Measurements from ENCODE around the gene COL5A1. TPM values are rescaled to one million over a fixed set of nuclear protein-coding genes. Genes with fewer than 3 reads are reported as not detected.

The COL5A1 gene
- polyA plus RNA-seq, 1 donor (not counting 4 experiments of a cell fraction or from before 2014, with no cell fraction given): 3.1 TPM

GRCh38 chr9:134700636-134701350 lies 59.2 kb downstream of the COL5A1 start:
- Histone ChIP-seq H2AFZ (ENCODE audit: control insufficient read depth, low read length) (no peak overlapping the region), H3K9ac (ENCODE audit: control insufficient read depth, extremely low read depth, insufficient read depth, low read length) (no peak overlapping the region), H3K9me3 (ENCODE audit: control insufficient read depth, low read depth, low read length) (no peaks in the 10 kb centered on the region), H3K4me1 (ENCODE audit: control insufficient read depth, extremely low read depth, insufficient read depth, low read length) (peaks cover 19% of the 10 kb centered on the region), H3K9me1 (ENCODE audit: control insufficient read depth, extremely low read depth, insufficient read depth, low read length) (no peaks in the 10 kb centered on the region), H3K4me2 (ENCODE audit: control insufficient read depth, extremely low read depth, insufficient read depth, low read depth, low read length) (no peak overlapping the region), H3K27ac (ENCODE audit: control insufficient read depth, insufficient read depth, low read length) (no peak overlapping the region), H3K36me3 (ENCODE audit: control insufficient read depth in 2 of 2, extremely low read depth in 1 of 2, insufficient read depth in 2 of 2, low read length in 2 of 2) (peaks cover 0 to 6% of the 10 kb centered on the region in 2 experiments), H3K79me2 (ENCODE audit: control insufficient read depth, insufficient read depth, low read length) (no peaks in the 10 kb centered on the region), H3K27me3 (ENCODE audit: control insufficient read depth, extremely low read depth, insufficient read depth, low read length) (no peaks in the 10 kb centered on the region), H4K20me1 (ENCODE audit: control insufficient read depth, extremely low read depth, insufficient read depth, low read length) (peaks cover 5% of the 10 kb centered on the region), H3K4me3 (ENCODE audit: control insufficient read depth in 2 of 3, extremely low read depth in 1 of 3, insufficient read depth in 2 of 3, low read depth in 1 of 3, low read length in 3 of 3) (no peak overlapping the region)
- dilution Hi-C loops (cut with MboI; ENCODE audit: extremely low pct_ligation_motif_present, low sequenced_read_pairs): no loop called here
- no peak for DNase-seq (ENCODE audit: low read depth, low spot score)
- TF ChIP-seq CTCF (optimal IDR thresholded peaks at IDR 0.05 in 1 of 3, IDR thresholded peaks at IDR 0.05 in 1 of 3, conservative IDR thresholded peaks at IDR 0.05 in 1 of 3; ENCODE audit: extremely low read depth in 1 of 3, insufficient read depth in 2 of 3, low read length in 3 of 3) (no peak), EZH2 (IDR thresholded peaks at IDR 0.05; ENCODE audit: low read length) (no peak)
- FAIRE-seq: no peak

- no peak overlapping the region for H3K27ac ChIP-seq (ENCODE audit: control insufficient read depth, insufficient read depth, low read length)
- H3K9ac ChIP-seq (ENCODE audit: control insufficient read depth, extremely low read depth, insufficient read depth, low read length): no peak overlapping the region
- TF ChIP-seq CTCF (optimal IDR thresholded peaks at IDR 0.05 in 1 of 3, IDR thresholded peaks at IDR 0.05 in 1 of 3, conservative IDR thresholded peaks at IDR 0.05 in 1 of 3; ENCODE audit: extremely low read depth in 1 of 3, insufficient read depth in 2 of 3, low read length in 3 of 3) (no peak), EZH2 (IDR thresholded peaks at IDR 0.05; ENCODE audit: low read length) (no peak)
- FAIRE-seq (no peak), DNase-seq (ENCODE audit: low read depth, low spot score) (no peak)
- H2AFZ ChIP-seq (ENCODE audit: control insufficient read depth, low read length): no peak overlapping the region
- peaks cover 19% of the 10 kb centered on the region for H3K4me1 ChIP-seq (ENCODE audit: control insufficient read depth, extremely low read depth, insufficient read depth, low read length)
- dilution Hi-C loops (cut with MboI; ENCODE audit: extremely low pct_ligation_motif_present, low sequenced_read_pairs): no loop called here
- H3K9me1 ChIP-seq (ENCODE audit: control insufficient read depth, extremely low read depth, insufficient read depth, low read length): no peaks in the 10 kb centered on the region
- H3K4me2 ChIP-seq (ENCODE audit: control insufficient read depth, extremely low read depth, insufficient read depth, low read depth, low read length): no peak overlapping the region
- H3K27me3 ChIP-seq (ENCODE audit: control insufficient read depth, extremely low read depth, insufficient read depth, low read length): no peaks in the 10 kb centered on the region
- H4K20me1 ChIP-seq (ENCODE audit: control insufficient read depth, extremely low read depth, insufficient read depth, low read length): peaks cover 5% of the 10 kb centered on the region
- H3K4me3 ChIP-seq (ENCODE audit: control insufficient read depth in 2 of 3, extremely low read depth in 1 of 3, insufficient read depth in 2 of 3, low read depth in 1 of 3, low read length in 3 of 3): no peak overlapping the region
- H3K79me2 ChIP-seq (ENCODE audit: control insufficient read depth, insufficient read depth, low read length): no peaks in the 10 kb centered on the region
- H3K9me3 ChIP-seq (ENCODE audit: control insufficient read depth, low read depth, low read length): no peaks in the 10 kb centered on the region
- H3K36me3 ChIP-seq (ENCODE audit: control insufficient read depth in 2 of 2, extremely low read depth in 1 of 2, insufficient read depth in 2 of 2, low read length in 2 of 2): peaks cover 0 to 6% of the 10 kb centered on the region in 2 experiments
Measured at GRCh38 chr9:134701581-134702259, 60.1 kb downstream of the COL5A1 start.
